OCI-LY7 (cell line): ENCODE data around the gene MYPN. TPM values are rescaled to one million over a fixed set of nuclear protein-coding genes. Genes with fewer than 3 reads are reported as not detected.

Experiments
- BruUV-seq: library from RNA; stranded (reverse); fragments of 400-500 nt; replicated peaks from 2 replicates; lab custom pipeline; 2021; lab: Mats Ljungman, UMichigan
- CTCF ChIA-PET: fragments of 300-600 bp; sonication (Branson Sonifier 250); formaldehyde crosslinking; loops from one replicate; lab custom pipeline; 2022; ENCODE audit warnings: antibody characterized with exemption; ENCODE audit not compliant: unreplicated experiment; lab: Charles Lee
- POLR2A ChIA-PET: fragments of 300-600 bp; sonication (Branson Sonifier 250); formaldehyde crosslinking; loops from one replicate; lab custom pipeline; 2022; ENCODE audit warnings: antibody characterized with exemption; lab: Charles Lee
- DNase-seq: peaks from one replicate; pipeline ENCODE4 v3.0.0-alpha.2; 2015; ENCODE audit warnings: low spot score
- H2AFZ ChIP-seq: fragments of 200-600 bp; sonication (generic), shearing (Covaris generic); 2 replicates; pipeline ENCODE4 v1.6.1; 2014; ENCODE audit warnings: mild to moderate bottlenecking, antibody characterized with exemption, low read length, moderate library complexity
- H3K27ac ChIP-seq: fragments of 200-600 bp; sonication (generic); 2 replicates; pipeline ENCODE4 v1.5.1; 2014; ENCODE audit warnings: mixed run types, low read depth, mild to moderate bottlenecking, moderate library complexity, low read length, inconsistent platforms; ENCODE audit not compliant: poor library complexity, severe bottlenecking
- H3K36me3 ChIP-seq: fragments of 200-600 bp; sonication (generic); 2 replicates; pipeline ENCODE4 v1.6.1; 2014; ENCODE audit warnings: mild to moderate bottlenecking, antibody characterized with exemption, low read length, moderate library complexity, mixed read lengths; ENCODE audit not compliant: insufficient read depth
- H3K4me1 ChIP-seq: fragments of 200-600 bp; sonication (generic); 2 replicates; pipeline ENCODE4 v1.5.1; 2014; ENCODE audit warnings: mild to moderate bottlenecking, low read length; ENCODE audit not compliant: insufficient read depth, poor library complexity, severe bottlenecking
- H3K4me2 ChIP-seq: fragments of 200-600 bp; sonication (generic); 2 replicates; pipeline ENCODE4 v1.6.1; 2014; ENCODE audit warnings: mild to moderate bottlenecking, low read length
- H3K4me3 ChIP-seq: fragments of 200-600 bp; sonication (generic); 2 replicates; pipeline ENCODE4 v1.5.1; 2014; ENCODE audit warnings: mild to moderate bottlenecking, low read depth, low read length; ENCODE audit not compliant: poor library complexity, severe bottlenecking
- H3K79me2 ChIP-seq: fragments of 200-600 bp; sonication (generic); 2 replicates; pipeline ENCODE4 v1.6.1; 2016; ENCODE audit warnings: low read depth, mild to moderate bottlenecking, low read length, moderate library complexity, mixed read lengths; ENCODE audit not compliant: insufficient read depth
- H3K9me2 ChIP-seq: fragments of 200-600 bp; sonication (generic); 2 replicates; pipeline ENCODE4 v1.6.1; 2016; ENCODE audit warnings: mild to moderate bottlenecking, low read length, mixed read lengths; ENCODE audit not compliant: insufficient read depth
- H3K9me3 ChIP-seq: fragments of 200-600 bp; sonication (generic); 2 replicates; pipeline ENCODE4 v1.6.1; 2014; ENCODE audit warnings: mild to moderate bottlenecking, mixed run types, low read length, mixed read lengths
- H4K20me1 ChIP-seq: fragments of 200-600 bp; sonication (generic); 2 replicates; pipeline ENCODE4 v1.6.1; 2014; ENCODE audit warnings: mild to moderate bottlenecking, antibody characterized with exemption, low read length, moderate library complexity, mixed read lengths; ENCODE audit not compliant: insufficient read depth
- CTCF ChIP-seq: fragments of 200-600 bp; sonication (generic); conservative IDR thresholded peaks from 2 replicates; pipeline ENCODE4 v1.5.1; 2014; ENCODE audit warnings: mild to moderate bottlenecking, antibody characterized with exemption, low read length, moderate library complexity, mixed read lengths
- EZH2phosphoT487 ChIP-seq: fragments of 200-600 bp; sonication (generic); IDR thresholded peaks from 2 replicates; pipeline ENCODE4 v1.6.1; 2018; ENCODE audit warnings: low read depth, borderline replicate concordance, mild to moderate bottlenecking, mixed run types, antibody characterized with exemption, low read length, moderate library complexity, mixed read lengths
- intact Hi-C: fragments of 100-400 bp; cut with micrococcal nuclease; formaldehyde crosslinking; loops from one replicate; pipeline ENCODE4 v1.10.0; 2022; ENCODE audit not compliant: unreplicated experiment
- total RNA-seq, 2 experiments: library from RNA; depleted of rRNA in 1 of 2; stranded (reverse); fragments of >200 nt in 1 of 2; shearing (Covaris generic) in 1 of 2; gene quantifications; 2 replicates each; pipeline ENCODE4 v1.2.3, GENCODE V29; 2014 to 2022

The MYPN gene
- total RNA-seq, 2 experiments from 2014 or later: 0.06 TPM; not detected in 1

- no peaks in the 10 kb centered on the region for H3K9me2 ChIP-seq
- H3K79me2 ChIP-seq: no peaks in the 10 kb centered on the region
- POLR2A ChIA-PET: interaction anchor here (0.9 kb wide), 1 partner anchor 260 kb away, joined by 5 read pairs; no protein-coding TSS in a partner anchor
- H3K4me2 ChIP-seq: no peak overlapping the region
- no peaks in the 10 kb centered on the region for H3K36me3 ChIP-seq
- no peaks in the 10 kb centered on the region for H3K9me3 ChIP-seq
- BruUV-seq: no TSS peak
- TF ChIP-seq EZH2phosphoT487 (no peak), CTCF (no peak)
- no peak overlapping the region for H3K4me3 ChIP-seq
- H2AFZ ChIP-seq: no peak overlapping the region
- peaks cover 10% of the 10 kb centered on the region for H3K4me1 ChIP-seq
- H4K20me1 ChIP-seq: no peaks in the 10 kb centered on the region
- intact Hi-C loops: no loop called here
- no peak overlapping the region for H3K27ac ChIP-seq
- CTCF ChIA-PET: no interaction called here
- no peak for DNase-seq
Measured at GRCh38 chr10:68167586-68168189, 58.4 kb downstream of the MYPN start.

GRCh38 chr10:68171539-68172080 is 62.3 kb downstream of the MYPN start:
- H3K27ac ChIP-seq: no peak overlapping the region
- no peak overlapping the region for H2AFZ ChIP-seq
- no peaks in the 10 kb centered on the region for H3K9me3 ChIP-seq
- peaks cover 10% of the 10 kb centered on the region for H3K4me1 ChIP-seq
- no peaks in the 10 kb centered on the region for H3K79me2 ChIP-seq
- intact Hi-C loops: no loop called here
- no peak for DNase-seq
- ChIA-PET POLR2A (interaction anchor here (1.2 to 1.4 kb wide), 3 partner anchors 11 to 317 kb away, joined by 3 to 4 read pairs (median 3); no protein-coding TSS in a partner anchor), CTCF (no interaction called here)
- H3K9me2 ChIP-seq: no peaks in the 10 kb centered on the region
- no peaks in the 10 kb centered on the region for H3K36me3 ChIP-seq
- H3K4me3 ChIP-seq: no peak overlapping the region
- no TSS peak for BruUV-seq
- H3K4me2 ChIP-seq: no peak overlapping the region
- H4K20me1 ChIP-seq: no peaks in the 10 kb centered on the region
- no peak for TF ChIP-seq CTCF
- no peak for TF ChIP-seq EZH2phosphoT487

- BruUV-seq: no TSS peak
- H3K9me2 ChIP-seq: no peaks in the 10 kb centered on the region
- TF ChIP-seq CTCF (no peak), EZH2phosphoT487 (no peak)
- ChIA-PET CTCF (no interaction called here), POLR2A (interaction anchor here (1.4 kb wide), 1 partner anchor 58 kb away, joined by 3 read pairs; no protein-coding TSS in a partner anchor)
- peak; percentile 18 for DNase-seq
- no peaks in the 10 kb centered on the region for H4K20me1 ChIP-seq
- no peak overlapping the region for H3K4me3 ChIP-seq
- no peaks in the 10 kb centered on the region for H3K9me3 ChIP-seq
- intact Hi-C loops: no loop called here
- H3K27ac ChIP-seq: no peak overlapping the region
- no peak overlapping the region for H2AFZ ChIP-seq
- H3K4me1 ChIP-seq: peaks cover 10% of the 10 kb centered on the region
- H3K4me2 ChIP-seq: peak overlapping the region; percentile 21; the same call in 1 of the 2 replicates
- no peaks in the 10 kb centered on the region for H3K36me3 ChIP-seq
- no peaks in the 10 kb centered on the region for H3K79me2 ChIP-seq
Measured at GRCh38 chr10:68172324-68172723, 63.0 kb downstream of the MYPN start.
